HL-60 (cell line): ENCODE data around the gene RNU6-9.

Experiments
- DNase-seq, 2 experiments: peaks; one replicate each; pipeline ENCODE4 v3.0.0-alpha.2; 2010 to 2020; ENCODE audit warnings: low read depth in 1 of 2, low spot score in 1 of 2
- H3K27ac ChIP-seq: fragments of 250-450 bp; sonication (Bioruptor Pico); replicated peaks from 2 replicates; pipeline ENCODE4 v1.5.1; 2020; ENCODE audit warnings: mild to moderate bottlenecking, moderate library complexity
- H3K27me3 ChIP-seq: fragments of 250-450 bp; sonication (Bioruptor Pico); 2 replicates; pipeline ENCODE4 v1.5.1; 2021; ENCODE audit warnings: mild to moderate bottlenecking, moderate library complexity; ENCODE audit not compliant: insufficient read depth, poor library complexity, severe bottlenecking
- H3K4me3 ChIP-seq: replicated peaks from 2 replicates; pipeline ENCODE4 v1.5.1; 2011; ENCODE audit warnings: mild to moderate bottlenecking, control low read depth, low read length; ENCODE audit not compliant: insufficient read depth
- GABPA ChIP-seq: IDR thresholded peaks from 2 replicates; pipeline ENCODE4 v1.6.1; 2012; ENCODE audit warnings: low read depth
- POLR2AphosphoS5 ChIP-seq: IDR thresholded peaks from 2 replicates; pipeline ENCODE4 v1.6.1; 2012; ENCODE audit warnings: low read depth
- SPI1 ChIP-seq: IDR thresholded peaks from 2 replicates; pipeline ENCODE4 v1.6.1; 2012; ENCODE audit warnings: low read depth, mild to moderate bottlenecking, borderline replicate concordance
- TF ChIP-seq, protein P1 (sequence below): IDR thresholded peaks from one replicate; pipeline ENCODE4 v1.5.1; 2011; ENCODE audit warnings: low read length, control low read depth, inconsistent platforms; ENCODE audit not compliant: insufficient read depth
- TF ChIP-seq, protein P2 (sequence below): IDR thresholded peaks from 2 replicates; pipeline ENCODE4 v1.6.1; 2012; ENCODE audit warnings: low read depth; ENCODE audit not compliant: insufficient replicate concordance

Gene RNU6-9

GRCh38 chr19:896999-897398, 3.7 kb downstream of the RNU6-9 start:
- H3K27ac ChIP-seq: no peak overlapping the region
- no peak for DNase-seq
- TF ChIP-seq POLR2AphosphoS5 (no peak), GABPA (no peak), SPI1 (no peak)
- TF ChIP-seq, protein P1, sequence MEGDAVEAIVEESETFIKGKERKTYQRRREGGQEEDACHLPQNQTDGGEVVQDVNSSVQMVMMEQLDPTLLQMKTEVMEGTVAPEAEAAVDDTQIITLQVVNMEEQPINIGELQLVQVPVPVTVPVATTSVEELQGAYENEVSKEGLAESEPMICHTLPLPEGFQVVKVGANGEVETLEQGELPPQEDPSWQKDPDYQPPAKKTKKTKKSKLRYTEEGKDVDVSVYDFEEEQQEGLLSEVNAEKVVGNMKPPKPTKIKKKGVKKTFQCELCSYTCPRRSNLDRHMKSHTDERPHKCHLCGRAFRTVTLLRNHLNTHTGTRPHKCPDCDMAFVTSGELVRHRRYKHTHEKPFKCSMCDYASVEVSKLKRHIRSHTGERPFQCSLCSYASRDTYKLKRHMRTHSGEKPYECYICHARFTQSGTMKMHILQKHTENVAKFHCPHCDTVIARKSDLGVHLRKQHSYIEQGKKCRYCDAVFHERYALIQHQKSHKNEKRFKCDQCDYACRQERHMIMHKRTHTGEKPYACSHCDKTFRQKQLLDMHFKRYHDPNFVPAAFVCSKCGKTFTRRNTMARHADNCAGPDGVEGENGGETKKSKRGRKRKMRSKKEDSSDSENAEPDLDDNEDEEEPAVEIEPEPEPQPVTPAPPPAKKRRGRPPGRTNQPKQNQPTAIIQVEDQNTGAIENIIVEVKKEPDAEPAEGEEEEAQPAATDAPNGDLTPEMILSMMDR: no peak
- TF ChIP-seq, protein P2, sequence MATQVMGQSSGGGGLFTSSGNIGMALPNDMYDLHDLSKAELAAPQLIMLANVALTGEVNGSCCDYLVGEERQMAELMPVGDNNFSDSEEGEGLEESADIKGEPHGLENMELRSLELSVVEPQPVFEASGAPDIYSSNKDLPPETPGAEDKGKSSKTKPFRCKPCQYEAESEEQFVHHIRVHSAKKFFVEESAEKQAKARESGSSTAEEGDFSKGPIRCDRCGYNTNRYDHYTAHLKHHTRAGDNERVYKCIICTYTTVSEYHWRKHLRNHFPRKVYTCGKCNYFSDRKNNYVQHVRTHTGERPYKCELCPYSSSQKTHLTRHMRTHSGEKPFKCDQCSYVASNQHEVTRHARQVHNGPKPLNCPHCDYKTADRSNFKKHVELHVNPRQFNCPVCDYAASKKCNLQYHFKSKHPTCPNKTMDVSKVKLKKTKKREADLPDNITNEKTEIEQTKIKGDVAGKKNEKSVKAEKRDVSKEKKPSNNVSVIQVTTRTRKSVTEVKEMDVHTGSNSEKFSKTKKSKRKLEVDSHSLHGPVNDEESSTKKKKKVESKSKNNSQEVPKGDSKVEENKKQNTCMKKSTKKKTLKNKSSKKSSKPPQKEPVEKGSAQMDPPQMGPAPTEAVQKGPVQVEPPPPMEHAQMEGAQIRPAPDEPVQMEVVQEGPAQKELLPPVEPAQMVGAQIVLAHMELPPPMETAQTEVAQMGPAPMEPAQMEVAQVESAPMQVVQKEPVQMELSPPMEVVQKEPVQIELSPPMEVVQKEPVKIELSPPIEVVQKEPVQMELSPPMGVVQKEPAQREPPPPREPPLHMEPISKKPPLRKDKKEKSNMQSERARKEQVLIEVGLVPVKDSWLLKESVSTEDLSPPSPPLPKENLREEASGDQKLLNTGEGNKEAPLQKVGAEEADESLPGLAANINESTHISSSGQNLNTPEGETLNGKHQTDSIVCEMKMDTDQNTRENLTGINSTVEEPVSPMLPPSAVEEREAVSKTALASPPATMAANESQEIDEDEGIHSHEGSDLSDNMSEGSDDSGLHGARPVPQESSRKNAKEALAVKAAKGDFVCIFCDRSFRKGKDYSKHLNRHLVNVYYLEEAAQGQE: no peak
- H3K27me3 ChIP-seq: no peaks in the 10 kb centered on the region
- no peak overlapping the region for H3K4me3 ChIP-seq

GRCh38 chr19:897442-898039, 4.3 kb downstream of the RNU6-9 start:
- no peak overlapping the region for H3K27ac ChIP-seq
- no peak for DNase-seq
- TF ChIP-seq POLR2AphosphoS5 (no peak), GABPA (no peak), SPI1 (no peak)
- TF ChIP-seq, protein P1: no peak
- TF ChIP-seq, protein P2: no peak
- no peak overlapping the region for H3K4me3 ChIP-seq
- H3K27me3 ChIP-seq: no peaks in the 10 kb centered on the region

DNA sequence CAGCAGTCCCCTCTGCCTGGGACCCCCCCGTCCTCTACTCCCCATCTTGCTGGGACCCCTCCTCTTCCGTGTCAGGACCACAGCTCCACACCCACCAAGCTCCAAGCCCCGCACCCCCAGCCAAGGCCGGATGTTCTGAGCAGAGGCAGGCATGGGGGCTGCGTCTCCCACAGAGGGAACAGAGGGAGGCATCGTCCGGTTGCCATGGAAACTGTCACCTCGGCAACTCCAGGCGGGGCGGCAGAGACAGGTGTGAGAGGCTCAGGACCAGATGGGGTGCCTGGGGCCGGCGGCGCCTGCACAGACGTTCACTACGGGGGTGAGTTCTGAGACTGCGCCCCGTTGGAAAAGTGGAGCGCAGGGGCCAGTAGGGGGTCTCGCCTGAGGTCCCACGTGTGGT, 5.4 kb downstream of the RNU6-9 start:
- H3K4me3 ChIP-seq: no peak overlapping the region
- no peak overlapping the region for H3K27ac ChIP-seq
- TF ChIP-seq, protein P1: no peak
- TF ChIP-seq POLR2AphosphoS5 (no peak), SPI1 (no peak), GABPA (no peak)
- TF ChIP-seq, protein P2: no peak
- no peak for DNase-seq
- H3K27me3 ChIP-seq: no peaks in the 10 kb centered on the region
